GM18520 (cell line): ENCODE data around the gene SIL1.
"Not testable (repeated sequence)": the region's sequence is repeated elsewhere in the genome, so short reads cannot be mapped to it uniquely, and the experiment has no call there.

Source experiments
- ATAC-seq: cut with Tn5 transposase; IDR thresholded peaks from one replicate; pipeline ENCODE4 v1.9.1; 2021; ENCODE audit not compliant: unreplicated experiment

Gene SIL1

GRCh38 chr5:139204196-139204595, 6.0 kb upstream of the SIL1 start:
- ATAC-seq = no peak

GRCh38 chr5:139199321-139199720, 1.2 kb upstream of the SIL1 start:
- ATAC-seq = no peak

- no peak for ATAC-seq
Measured at GRCh38 chr5:139196296-139196956, 1.7 kb downstream of the SIL1 start.

GRCh38 chr5:139194486-139194885, 3.7 kb downstream of the SIL1 start:
- no peak for ATAC-seq

GRCh38 chr5:139193928-139194327, 4.2 kb downstream of the SIL1 start:
- ATAC-seq = no peak

- ATAC-seq = not testable (repeated sequence)
Measured at GRCh38 chr5:139192906-139193305, 5.3 kb downstream of the SIL1 start.

GRCh38 chr5:139191954-139192353, 6.2 kb downstream of the SIL1 start:
- not testable (repeated sequence) for ATAC-seq

GRCh38 chr5:139190125-139190524, 8.0 kb downstream of the SIL1 start:
- ATAC-seq = no peak

- ATAC-seq = no peak
Measured at GRCh38 chr5:139188558-139189270, 9.5 kb downstream of the SIL1 start.

GRCh38 chr5:139186752-139187326, 11.3 kb downstream of the SIL1 start:
- no peak for ATAC-seq

GRCh38 chr5:139186261-139186660, 11.9 kb downstream of the SIL1 start:
- ATAC-seq = no peak

GRCh38 chr5:139185589-139185988, 12.6 kb downstream of the SIL1 start:
- ATAC-seq = no peak

- no peak for ATAC-seq
Measured at GRCh38 chr5:139183502-139183901, 14.7 kb downstream of the SIL1 start.

- ATAC-seq = no peak
Measured at GRCh38 chr5:139182528-139183296, 15.5 kb downstream of the SIL1 start.

GRCh38 chr5:139181835-139182452, 16.2 kb downstream of the SIL1 start:
- ATAC-seq = no peak

GRCh38 chr5:139181322-139181730, 16.8 kb downstream of the SIL1 start:
- no peak for ATAC-seq

GRCh38 chr5:139180850-139181249, 17.3 kb downstream of the SIL1 start:
- no peak for ATAC-seq

- not testable (repeated sequence) for ATAC-seq
Measured at GRCh38 chr5:139179778-139180513, 18.2 kb downstream of the SIL1 start.

GRCh38 chr5:139178935-139179334, 19.2 kb downstream of the SIL1 start:
- no peak for ATAC-seq

- no peak for ATAC-seq
Measured at GRCh38 chr5:139178589-139178917, 19.6 kb downstream of the SIL1 start.
